OCI-LY3 (cell line): ENCODE measurements around the gene FTO.
"Not testable (repeated sequence)": the region's sequence is repeated elsewhere in the genome, so short reads cannot be mapped to it uniquely, and the experiment has no call there.

ENCODE experiments used
- H2AFZ ChIP-seq: fragments of 200-600, 300-600 bp; shearing (Covaris generic); 2 replicates; pipeline ENCODE4 v1.6.0; 2014; ENCODE audit warnings: antibody characterized with exemption, low read depth, low read length
- H3K27ac ChIP-seq: fragments of 200-600, 300-600 bp; sonication (generic); 2 replicates; pipeline ENCODE4 v1.5.1; 2014; ENCODE audit warnings: mild to moderate bottlenecking, low read length, moderate library complexity, mixed read lengths
- H3K27me3 ChIP-seq: fragments of 200-600, 300-600 bp; sonication (generic); 2 replicates; pipeline ENCODE4 v1.6.1; 2014; ENCODE audit warnings: low read depth, low read length, mixed read lengths
- H3K36me3 ChIP-seq: fragments of 200-600, 300-600 bp; sonication (generic); replicated peaks from 2 replicates; pipeline ENCODE3; 2014; ENCODE audit warnings: low read depth, low read length, mixed read lengths
- H3K4me1 ChIP-seq: fragments of 300-600, 200-600 bp; sonication (generic); 2 replicates; pipeline ENCODE4 v1.6.1; 2014; ENCODE audit warnings: low read length, mixed read lengths
- H3K4me2 ChIP-seq: fragments of 200-600, 300-600 bp; sonication (generic); 2 replicates; pipeline ENCODE4 v1.6.1; 2014; ENCODE audit warnings: low read length, mixed read lengths
- H3K4me3 ChIP-seq: fragments of 300-600, 200-600 bp; sonication (generic); 2 replicates; pipeline ENCODE4 v1.5.1; 2014; ENCODE audit warnings: antibody characterized with exemption, mild to moderate bottlenecking, low read length, moderate library complexity
- H3K79me2 ChIP-seq: fragments of 300-600, 200-600 bp; shearing (Covaris generic); 2 replicates; pipeline ENCODE4 v1.6.1; 2014; ENCODE audit warnings: mild to moderate bottlenecking, low read length, mixed read lengths
- H3K9ac ChIP-seq: fragments of 300-600, 200-600 bp; shearing (Covaris generic); 2 replicates; pipeline ENCODE4 v1.6.0; 2014; ENCODE audit warnings: mild to moderate bottlenecking, low read length, moderate library complexity
- H3K9me3 ChIP-seq: fragments of 200-600, 300-600 bp; shearing (Covaris generic); 2 replicates; pipeline ENCODE4 v1.6.1; 2014; ENCODE audit warnings: low read length, mixed read lengths; ENCODE audit not compliant: insufficient read depth
- H4K20me1 ChIP-seq: fragments of 200-600, 300-600 bp; sonication (generic); 2 replicates; pipeline ENCODE4 v1.6.1; 2016; ENCODE audit warnings: low read length, mixed read lengths; ENCODE audit not compliant: insufficient read depth
- EZH2phosphoT487 ChIP-seq: fragments of 200-600 bp; shearing (Covaris generic); IDR thresholded peaks from 2 replicates; pipeline ENCODE4 v1.6.1; 2018; ENCODE audit warnings: antibody characterized with exemption, mixed run types, low read depth
- TF ChIP-seq, protein P1 (sequence below): fragments of 200-600, 300-600 bp; sonication (generic); IDR thresholded peaks from 2 replicates; pipeline ENCODE4 v1.5.1; 2014; ENCODE audit warnings: antibody characterized with exemption, low read length, low read depth

Gene FTO

GRCh38 chr16:54177862-54178477 lies 474.0 kb downstream of the FTO start:
- Histone ChIP-seq H3K27ac (no peak overlapping the region), H3K9ac (no peak overlapping the region), H3K4me1 (no peaks in the 10 kb centered on the region), H3K36me3 (no peaks in the 10 kb centered on the region), H2AFZ (no peak overlapping the region), H3K4me3 (no peak overlapping the region), H3K9me3 (no peaks in the 10 kb centered on the region), H3K79me2 (no peaks in the 10 kb centered on the region), H3K27me3 (peaks cover 14% of the 10 kb centered on the region; the same call in 1 of the 2 replicates), H4K20me1 (no peaks in the 10 kb centered on the region), H3K4me2 (no peak overlapping the region)
- TF ChIP-seq EZH2phosphoT487: no peak
- TF ChIP-seq, protein P1, sequence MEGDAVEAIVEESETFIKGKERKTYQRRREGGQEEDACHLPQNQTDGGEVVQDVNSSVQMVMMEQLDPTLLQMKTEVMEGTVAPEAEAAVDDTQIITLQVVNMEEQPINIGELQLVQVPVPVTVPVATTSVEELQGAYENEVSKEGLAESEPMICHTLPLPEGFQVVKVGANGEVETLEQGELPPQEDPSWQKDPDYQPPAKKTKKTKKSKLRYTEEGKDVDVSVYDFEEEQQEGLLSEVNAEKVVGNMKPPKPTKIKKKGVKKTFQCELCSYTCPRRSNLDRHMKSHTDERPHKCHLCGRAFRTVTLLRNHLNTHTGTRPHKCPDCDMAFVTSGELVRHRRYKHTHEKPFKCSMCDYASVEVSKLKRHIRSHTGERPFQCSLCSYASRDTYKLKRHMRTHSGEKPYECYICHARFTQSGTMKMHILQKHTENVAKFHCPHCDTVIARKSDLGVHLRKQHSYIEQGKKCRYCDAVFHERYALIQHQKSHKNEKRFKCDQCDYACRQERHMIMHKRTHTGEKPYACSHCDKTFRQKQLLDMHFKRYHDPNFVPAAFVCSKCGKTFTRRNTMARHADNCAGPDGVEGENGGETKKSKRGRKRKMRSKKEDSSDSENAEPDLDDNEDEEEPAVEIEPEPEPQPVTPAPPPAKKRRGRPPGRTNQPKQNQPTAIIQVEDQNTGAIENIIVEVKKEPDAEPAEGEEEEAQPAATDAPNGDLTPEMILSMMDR: no peak

GRCh38 chr16:54178478-54178976 lies 474.6 kb downstream of the FTO start:
- Histone ChIP-seq H3K79me2 (no peaks in the 10 kb centered on the region), H4K20me1 (no peaks in the 10 kb centered on the region), H3K4me3 (no peak overlapping the region), H3K9ac (no peak overlapping the region), H3K36me3 (no peaks in the 10 kb centered on the region), H3K4me2 (no peak overlapping the region), H3K9me3 (no peaks in the 10 kb centered on the region), H3K27me3 (peaks cover 9% of the 10 kb centered on the region; the same call in 1 of the 2 replicates), H3K4me1 (no peaks in the 10 kb centered on the region), H3K27ac (no peak overlapping the region), H2AFZ (no peak overlapping the region)
- TF ChIP-seq, protein P1: no peak
- TF ChIP-seq EZH2phosphoT487: no peak

- TF ChIP-seq, protein P1: no peak
- no peak for TF ChIP-seq EZH2phosphoT487
- H4K20me1 ChIP-seq: no peaks in the 10 kb centered on the region
Observed at GRCh38 chr16:54180421-54181359, 476.7 kb downstream of the FTO start.

DNA sequence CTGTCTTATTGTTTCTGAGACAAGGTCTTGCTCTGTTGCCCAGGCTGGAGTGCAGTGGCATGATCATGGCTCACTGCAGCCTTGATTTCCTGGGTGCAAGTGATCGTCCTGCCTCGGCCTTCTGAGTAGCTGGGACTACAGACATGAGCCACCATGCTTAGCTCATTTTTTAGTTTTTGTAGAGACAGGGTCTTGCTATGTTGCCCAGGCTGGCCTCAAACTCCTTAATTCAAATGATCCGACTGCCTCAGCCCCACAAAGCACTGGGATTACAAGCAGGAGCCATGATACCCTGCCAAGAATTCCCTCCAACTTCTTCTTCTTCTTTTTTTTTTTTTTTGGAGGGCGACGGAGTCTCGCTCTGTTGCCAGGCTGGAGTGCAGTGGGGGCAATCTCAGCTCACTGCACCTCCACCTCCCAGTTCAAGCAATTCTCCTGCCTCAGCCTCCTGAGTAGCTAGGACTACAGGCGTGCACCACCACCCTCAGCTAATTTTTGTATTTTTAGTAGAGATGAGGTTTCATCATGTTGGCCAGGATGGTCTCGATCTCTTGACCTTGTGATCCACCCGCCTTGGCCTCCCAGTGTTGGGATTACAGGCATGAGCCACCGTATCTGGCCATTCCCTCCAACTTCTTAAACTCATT lies 477.9 kb downstream of the FTO start:
- H2AFZ ChIP-seq, H3K36me3 ChIP-seq, H3K9ac ChIP-seq, H4K20me1 ChIP-seq, H3K4me1 ChIP-seq, H3K4me2 ChIP-seq, H3K27me3 ChIP-seq, H3K4me3 ChIP-seq, H3K27ac ChIP-seq, H3K9me3 ChIP-seq, H3K79me2 ChIP-seq: not testable (repeated sequence)

More at GRCh38 chr16:54180421-54181359, 476.7 kb downstream of the FTO start:
- Histone ChIP-seq H3K9me3 (no peaks in the 10 kb centered on the region), H2AFZ (no peak overlapping the region), H3K4me3 (no peak overlapping the region), H3K36me3 (no peaks in the 10 kb centered on the region), H3K4me2 (no peak overlapping the region), H3K79me2 (no peaks in the 10 kb centered on the region), H3K9ac (no peak overlapping the region), H3K4me1 (no peaks in the 10 kb centered on the region), H3K27ac (no peak overlapping the region), H3K27me3 (0 out of 2 replicates have a peak, but pooled peaks cover 3% of the 10 kb centered on the region)
